ENCODE results near the gene ATXN7.

DNA sequence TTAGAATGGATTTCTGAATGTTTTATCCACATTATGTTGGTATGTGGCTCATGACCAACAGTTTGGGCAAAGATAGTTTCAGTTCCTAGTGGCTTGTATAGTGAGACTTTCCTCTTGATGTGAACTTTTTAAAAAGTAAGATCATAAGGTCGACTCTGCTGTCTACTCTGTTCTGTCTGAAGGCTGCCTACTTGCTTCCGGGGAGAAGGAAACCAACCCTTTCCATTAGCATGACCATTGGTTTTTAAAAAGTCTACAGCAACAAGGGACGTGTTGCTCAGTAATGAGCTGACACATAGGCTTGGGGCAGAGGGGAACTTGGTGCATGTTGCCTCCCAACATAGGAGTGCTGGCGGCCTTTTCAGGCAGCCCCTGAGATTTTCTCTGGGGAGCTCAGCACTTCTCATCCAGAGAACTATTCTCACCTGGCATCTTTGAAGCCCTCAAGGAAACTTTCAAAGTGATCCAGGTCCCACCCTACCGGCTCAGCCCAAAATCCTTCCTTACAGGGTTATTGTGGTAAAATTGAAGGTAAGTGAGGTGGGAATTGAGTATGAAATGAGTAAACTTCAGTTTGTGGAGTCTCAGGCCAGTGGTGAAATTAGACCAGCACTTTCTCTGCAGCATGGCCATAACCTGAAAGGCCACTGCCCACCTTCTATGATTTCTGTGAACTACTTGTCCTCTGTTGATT, 129.0 kb downstream of the ATXN7 start:
- TF ChIP-seq, protein P1, sequence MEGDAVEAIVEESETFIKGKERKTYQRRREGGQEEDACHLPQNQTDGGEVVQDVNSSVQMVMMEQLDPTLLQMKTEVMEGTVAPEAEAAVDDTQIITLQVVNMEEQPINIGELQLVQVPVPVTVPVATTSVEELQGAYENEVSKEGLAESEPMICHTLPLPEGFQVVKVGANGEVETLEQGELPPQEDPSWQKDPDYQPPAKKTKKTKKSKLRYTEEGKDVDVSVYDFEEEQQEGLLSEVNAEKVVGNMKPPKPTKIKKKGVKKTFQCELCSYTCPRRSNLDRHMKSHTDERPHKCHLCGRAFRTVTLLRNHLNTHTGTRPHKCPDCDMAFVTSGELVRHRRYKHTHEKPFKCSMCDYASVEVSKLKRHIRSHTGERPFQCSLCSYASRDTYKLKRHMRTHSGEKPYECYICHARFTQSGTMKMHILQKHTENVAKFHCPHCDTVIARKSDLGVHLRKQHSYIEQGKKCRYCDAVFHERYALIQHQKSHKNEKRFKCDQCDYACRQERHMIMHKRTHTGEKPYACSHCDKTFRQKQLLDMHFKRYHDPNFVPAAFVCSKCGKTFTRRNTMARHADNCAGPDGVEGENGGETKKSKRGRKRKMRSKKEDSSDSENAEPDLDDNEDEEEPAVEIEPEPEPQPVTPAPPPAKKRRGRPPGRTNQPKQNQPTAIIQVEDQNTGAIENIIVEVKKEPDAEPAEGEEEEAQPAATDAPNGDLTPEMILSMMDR (IDR thresholded peaks at IDR 0.05) = no peak
- TF ChIP-seq POLR2AphosphoS5 (IDR thresholded peaks at IDR 0.05) = no peak

Data from stomach (tissue), 4 donors.